ENCODE results near the gene ATXN7.

Gene ATXN7

GRCh38 chr3:63964681-63965485 is 101.2 kb downstream of the ATXN7 start:
- no peak for DNase-seq (ENCODE audit: low spot score)
- in situ Hi-C loops (cut with MboI; ENCODE audit: low pct_unique_long_range_greater_than_20kb, low sequenced_read_pairs, unreplicated experiment) = no loop called here

GRCh38 chr3:63966007-63966406 is 102.3 kb downstream of the ATXN7 start:
- in situ Hi-C loops (cut with MboI; ENCODE audit: low pct_unique_long_range_greater_than_20kb, low sequenced_read_pairs, unreplicated experiment) = no loop called here
- TF ChIP-seq CTCF (IDR thresholded peaks at IDR 0.05; ENCODE audit: extremely low read depth, insufficient read depth, missing control alignments) = no peak
- no peak for DNase-seq (ENCODE audit: low spot score)

More at GRCh38 chr3:63964681-63965485, 101.2 kb downstream of the ATXN7 start:
- TF ChIP-seq CTCF (IDR thresholded peaks at IDR 0.05; ENCODE audit: extremely low read depth, insufficient read depth, missing control alignments) = no peak

GRCh38 chr3:63966871-63967270 is 103.2 kb downstream of the ATXN7 start:
- no peak for DNase-seq (ENCODE audit: low spot score)
- in situ Hi-C loops (cut with MboI; ENCODE audit: low pct_unique_long_range_greater_than_20kb, low sequenced_read_pairs, unreplicated experiment) = no loop called here

GRCh38 chr3:63967675-63968611 is 104.3 kb downstream of the ATXN7 start:
- peak; percentile 28 for DNase-seq (ENCODE audit: low spot score)
- TF ChIP-seq CTCF (IDR thresholded peaks at IDR 0.05; ENCODE audit: extremely low read depth, insufficient read depth, missing control alignments) = no peak
- in situ Hi-C loops (cut with MboI; ENCODE audit: low pct_unique_long_range_greater_than_20kb, low sequenced_read_pairs, unreplicated experiment) = no loop called here

More at GRCh38 chr3:63966871-63967270, 103.2 kb downstream of the ATXN7 start:
- no peak for TF ChIP-seq CTCF (IDR thresholded peaks at IDR 0.05; ENCODE audit: extremely low read depth, insufficient read depth, missing control alignments)

GRCh38 chr3:63968612-63969350 is 105.1 kb downstream of the ATXN7 start:
- no peak for DNase-seq (ENCODE audit: low spot score)
- TF ChIP-seq CTCF (IDR thresholded peaks at IDR 0.05; ENCODE audit: extremely low read depth, insufficient read depth, missing control alignments) = no peak
- in situ Hi-C loops (cut with MboI; ENCODE audit: low pct_unique_long_range_greater_than_20kb, low sequenced_read_pairs, unreplicated experiment) = no loop called here

- DNase-seq (ENCODE audit: low spot score) = no peak
- TF ChIP-seq CTCF (IDR thresholded peaks at IDR 0.05; ENCODE audit: extremely low read depth, insufficient read depth, missing control alignments) = no peak
- in situ Hi-C loops (cut with MboI; ENCODE audit: low pct_unique_long_range_greater_than_20kb, low sequenced_read_pairs, unreplicated experiment) = no loop called here
Observed at GRCh38 chr3:63969876-63970275, 106.2 kb downstream of the ATXN7 start.

All from GM13977 (cell line).